GM19438 (cell line): ENCODE data around the gene KLHL6.
"Not testable (repeated sequence)": the region's sequence is repeated elsewhere in the genome, so short reads cannot be mapped to it uniquely, and the experiment has no call there.

Experiments
- ATAC-seq: cut with Tn5 transposase; IDR thresholded peaks from one replicate; pipeline ENCODE4 v1.9.1; 2021; ENCODE audit warnings: low read depth; ENCODE audit not compliant: unreplicated experiment

The KLHL6 gene

GRCh38 chr3:183460081-183461055 lies 95.1 kb downstream of the KLHL6 start:
- no peak for ATAC-seq

GRCh38 chr3:183455089-183455488 lies 100.4 kb downstream of the KLHL6 start:
- no peak for ATAC-seq

- no peak for ATAC-seq
Observed at GRCh38 chr3:183454064-183454463, 101.4 kb downstream of the KLHL6 start.

- ATAC-seq = no peak
Observed at GRCh38 chr3:183449791-183450190, 105.7 kb downstream of the KLHL6 start.

GRCh38 chr3:183449391-183449790 lies 106.1 kb downstream of the KLHL6 start:
- no peak for ATAC-seq

- ATAC-seq = no peak
Observed at GRCh38 chr3:183448369-183449128, 107.0 kb downstream of the KLHL6 start.

GRCh38 chr3:183447206-183448001 lies 108.1 kb downstream of the KLHL6 start:
- peak; percentile 82 for ATAC-seq

GRCh38 chr3:183446838-183447205 lies 108.7 kb downstream of the KLHL6 start:
- no peak for ATAC-seq

- no peak for ATAC-seq
Observed at GRCh38 chr3:183444748-183445147, 110.8 kb downstream of the KLHL6 start.

- ATAC-seq = no peak
Observed at GRCh38 chr3:183443395-183444385, 111.8 kb downstream of the KLHL6 start.

- ATAC-seq = no peak
Observed at GRCh38 chr3:183442994-183443393, 112.5 kb downstream of the KLHL6 start.

GRCh38 chr3:183440521-183440920 lies 115.0 kb downstream of the KLHL6 start:
- ATAC-seq = not testable (repeated sequence)

GRCh38 chr3:183439515-183439914 lies 116.0 kb downstream of the KLHL6 start:
- no peak for ATAC-seq

- ATAC-seq = no peak
Observed at GRCh38 chr3:183438735-183439134, 116.8 kb downstream of the KLHL6 start.

GRCh38 chr3:183437666-183438564 lies 117.6 kb downstream of the KLHL6 start:
- ATAC-seq = no peak
